CD4-positive, alpha-beta T cell treated with Interleukin-4 for 1 hour (primary cell): ENCODE measurements around the gene CAPN11.
A peak's percentile ranks its signal among the peaks of the same experiment; 100 is the strongest.

Source experiments
- DNase-seq, 2 donors: peaks; one replicate each; pipeline ENCODE4 v3.0.0-alpha.2; 2020 to 2022

CAPN11 gene

DNA sequence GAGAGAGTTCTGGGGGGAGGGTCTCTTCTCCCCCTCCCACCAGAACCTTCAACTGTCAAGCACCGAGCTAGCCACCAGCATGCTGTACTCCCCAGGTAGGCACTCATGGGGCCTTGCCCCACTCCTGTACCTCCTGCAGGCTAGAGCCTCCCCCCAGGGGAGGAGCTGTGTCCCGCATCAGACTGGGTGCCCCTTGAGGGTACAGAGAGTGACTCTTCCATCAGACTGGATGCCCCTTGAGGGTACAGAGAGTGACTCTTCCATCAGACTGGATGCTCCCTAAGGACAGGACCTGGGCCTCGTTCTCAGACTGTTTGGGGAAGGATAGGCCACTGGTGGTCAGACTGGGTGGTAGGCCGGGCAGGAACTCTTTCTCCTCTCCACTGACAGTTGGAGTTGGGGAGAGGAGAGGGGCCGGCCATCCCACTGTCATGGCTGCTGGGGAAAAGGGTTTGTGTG, at the start of gene CAPN11:
Gene CAPN11, plus strand, starts transcription at position 51 of the 459 bp plus-strand sequence. Its CDS starts 29 bp downstream, at position 80.
- DNase-seq = no peak

DNA sequence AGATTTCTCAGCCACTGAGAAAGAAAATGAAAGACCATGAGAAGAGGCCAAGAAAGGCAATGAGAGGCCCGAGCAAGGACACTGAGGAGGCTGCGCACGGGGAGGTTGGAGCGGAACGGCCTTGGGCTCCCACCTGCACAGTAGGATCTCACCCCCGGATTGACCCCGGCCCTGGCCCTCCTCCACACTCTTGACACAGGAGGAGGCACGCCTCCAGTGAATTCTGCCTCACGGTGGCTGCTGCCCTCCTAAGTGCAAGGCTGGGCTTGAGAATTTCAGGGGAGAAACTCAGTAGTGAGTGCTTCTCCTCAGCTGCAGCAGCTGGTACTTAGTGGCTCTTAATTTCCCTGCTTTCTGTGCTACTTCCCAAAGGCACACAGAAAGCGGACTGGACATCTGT, 49.4 kb upstream of the CAPN11 start:
- no peak for DNase-seq

DNA sequence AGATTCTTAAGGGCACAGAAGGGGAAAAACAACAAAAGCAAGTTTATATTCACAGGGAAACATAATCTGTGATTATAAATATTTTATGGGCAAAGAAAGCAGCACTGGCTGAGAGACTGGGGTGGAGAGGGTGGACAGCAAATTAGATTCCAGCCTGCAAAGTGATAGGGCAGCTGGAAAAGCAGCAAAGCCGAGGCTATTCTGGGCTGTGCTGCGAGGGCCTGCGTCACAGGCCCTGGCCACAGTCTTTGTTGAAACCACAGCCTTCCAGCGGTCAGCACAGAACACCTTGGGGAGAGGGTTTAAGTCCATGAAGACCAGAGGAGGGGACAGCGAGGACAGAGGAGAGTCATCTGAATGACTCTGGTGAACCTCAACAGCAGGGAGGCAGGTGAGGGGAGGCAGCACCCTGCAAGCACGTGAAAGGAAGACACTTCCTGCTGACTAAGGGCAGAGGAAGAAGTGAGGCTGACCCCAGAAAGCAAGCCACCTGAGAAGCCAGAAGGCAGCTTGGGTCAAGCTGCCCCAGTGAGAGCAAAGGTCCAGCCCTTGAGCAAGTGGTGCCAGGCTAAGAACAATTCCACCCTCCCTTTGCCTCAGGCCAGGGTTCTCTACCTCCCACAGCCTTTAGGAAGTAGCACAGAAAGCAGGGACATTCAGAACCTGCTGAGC, 48.5 kb upstream of the CAPN11 start:
- no peak for DNase-seq

DNA sequence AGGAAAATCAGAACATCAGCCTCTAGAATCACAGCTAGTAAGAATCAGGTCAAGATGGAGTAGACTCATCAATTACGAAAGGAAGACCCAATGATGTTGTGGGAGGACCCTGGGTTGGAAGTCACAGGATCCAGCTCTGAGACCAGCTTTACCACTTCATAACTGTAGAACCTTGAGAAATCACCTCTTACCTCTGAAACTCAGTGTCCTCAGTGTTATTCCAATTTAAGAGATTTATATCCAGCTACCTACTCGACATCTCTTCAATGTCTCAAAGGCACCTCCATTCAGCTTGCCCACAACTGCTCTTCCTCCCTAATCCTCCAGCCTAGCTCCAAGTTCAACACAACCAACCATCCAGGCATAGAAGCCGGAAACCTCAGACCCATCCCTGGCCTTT, 47.7 kb upstream of the CAPN11 start:
- DNase-seq = no peak

DNA sequence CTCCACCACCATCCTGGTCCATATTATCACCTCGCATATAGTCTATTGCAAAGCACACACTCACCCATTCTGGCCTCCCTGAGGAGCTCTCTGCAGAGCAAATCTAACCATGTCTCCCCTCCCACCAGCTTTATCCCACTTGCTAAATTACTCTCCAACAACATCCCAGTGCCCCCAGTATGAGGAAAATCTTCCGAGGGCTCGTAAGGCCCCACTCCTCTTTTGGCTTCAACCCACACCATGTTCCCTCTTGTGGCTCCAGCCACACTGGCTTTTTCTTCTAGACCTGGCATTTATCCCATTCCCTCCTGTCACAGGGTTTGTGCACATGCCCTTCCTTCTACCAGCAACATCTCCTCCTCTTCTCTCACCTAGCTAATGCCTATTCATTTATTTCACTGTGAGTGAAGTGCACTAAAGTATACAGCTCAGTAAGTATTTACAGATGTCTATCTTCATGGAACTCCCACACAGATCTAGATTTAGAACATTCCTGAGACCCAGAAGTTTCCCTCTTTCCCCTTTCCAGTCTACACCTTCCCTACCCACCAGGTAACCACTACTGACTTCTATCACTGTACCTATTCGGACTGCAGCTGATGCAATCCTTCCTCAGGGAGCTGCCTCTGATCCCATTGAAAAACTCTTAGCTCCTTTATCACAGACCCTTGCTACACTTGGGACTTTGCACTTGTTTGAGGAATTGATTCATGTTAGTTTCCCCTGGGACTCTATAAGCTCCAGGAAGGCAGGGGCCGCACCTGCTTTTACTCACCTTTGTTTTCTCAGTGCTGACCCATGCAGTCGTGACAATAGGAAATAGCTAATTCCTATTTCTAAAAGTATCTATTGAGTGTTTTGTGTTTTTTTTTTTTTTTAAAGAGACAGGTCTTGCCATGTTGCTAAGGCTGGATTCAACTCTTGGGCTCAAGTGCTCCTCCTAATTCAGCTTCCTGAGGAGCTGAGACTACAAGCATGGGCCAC, 46.9 kb upstream of the CAPN11 start:
- DNase-seq = no peak

DNA sequence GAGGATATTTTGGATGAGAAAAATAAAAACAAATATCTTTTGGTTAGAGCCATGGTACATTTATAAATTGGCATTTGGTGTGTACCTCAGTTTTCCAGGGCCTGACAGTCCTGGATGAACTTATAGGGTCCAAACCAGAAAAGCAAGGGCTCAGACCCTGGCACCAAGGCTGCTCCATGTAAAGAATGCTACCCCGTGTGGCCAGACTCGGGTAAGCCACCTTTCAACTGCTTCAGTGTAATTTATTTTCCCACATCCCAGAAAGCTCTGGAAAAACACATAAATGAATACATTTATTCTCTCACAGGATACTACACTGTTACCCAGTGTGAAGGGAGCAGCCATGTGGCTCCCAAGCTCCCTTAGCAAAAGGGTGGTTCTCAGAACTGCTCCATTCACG, 45.2 kb upstream of the CAPN11 start:
- no peak for DNase-seq

DNA sequence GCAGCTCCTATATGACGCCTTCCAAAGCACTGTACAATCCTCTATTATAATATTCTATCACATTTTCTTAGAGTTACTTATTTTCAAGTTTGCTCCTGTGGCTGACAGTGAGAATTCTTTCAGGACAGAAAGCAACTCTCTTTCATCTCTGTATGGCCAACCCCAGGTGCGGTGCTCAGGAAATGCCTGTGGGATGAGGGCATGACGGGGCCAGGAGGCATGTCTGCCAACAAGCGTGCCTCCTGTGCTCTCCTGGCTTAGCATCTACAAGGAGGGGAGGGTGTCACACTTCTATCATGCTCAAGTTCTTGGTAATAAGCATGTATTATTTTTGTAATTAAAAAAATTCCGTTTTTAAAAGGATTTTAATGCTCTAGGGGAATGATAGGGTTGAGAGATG, 42.8 kb upstream of the CAPN11 start:
- DNase-seq = no peak

DNA sequence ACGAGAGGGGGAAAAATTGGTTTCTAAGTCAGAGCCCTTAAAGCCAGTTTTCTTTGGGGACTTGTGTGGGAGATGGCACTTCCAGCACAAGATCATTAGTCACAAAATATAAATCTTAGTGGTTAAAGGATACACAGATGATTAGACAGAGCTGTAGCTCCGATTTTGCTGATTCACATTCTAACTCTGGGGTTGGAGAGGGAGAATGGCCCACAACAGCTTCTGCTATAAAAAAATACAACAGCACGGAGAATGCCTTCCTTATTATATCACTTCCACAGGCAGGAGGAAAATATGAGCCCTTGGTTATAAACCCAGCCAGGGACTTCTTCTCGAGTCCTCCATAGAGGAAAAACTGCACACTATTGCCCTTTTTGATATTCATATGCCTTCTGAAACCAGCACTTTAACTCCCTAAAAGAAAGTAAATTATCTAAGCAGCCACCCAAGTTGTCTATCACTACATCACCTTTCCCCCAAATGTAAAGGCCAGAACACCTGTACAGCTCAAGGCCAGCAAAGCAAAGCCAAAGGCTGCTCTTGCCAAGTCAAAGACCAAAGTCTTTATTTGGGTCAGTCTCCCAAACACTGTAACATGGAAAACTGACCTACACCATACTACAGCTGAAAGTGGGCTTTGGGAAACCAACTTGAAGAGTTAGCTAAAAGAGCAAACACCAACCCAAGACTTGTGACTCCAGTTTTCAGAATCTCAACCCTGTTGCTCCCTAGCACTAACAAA, 41.8 kb upstream of the CAPN11 start:
- no peak for DNase-seq

DNA sequence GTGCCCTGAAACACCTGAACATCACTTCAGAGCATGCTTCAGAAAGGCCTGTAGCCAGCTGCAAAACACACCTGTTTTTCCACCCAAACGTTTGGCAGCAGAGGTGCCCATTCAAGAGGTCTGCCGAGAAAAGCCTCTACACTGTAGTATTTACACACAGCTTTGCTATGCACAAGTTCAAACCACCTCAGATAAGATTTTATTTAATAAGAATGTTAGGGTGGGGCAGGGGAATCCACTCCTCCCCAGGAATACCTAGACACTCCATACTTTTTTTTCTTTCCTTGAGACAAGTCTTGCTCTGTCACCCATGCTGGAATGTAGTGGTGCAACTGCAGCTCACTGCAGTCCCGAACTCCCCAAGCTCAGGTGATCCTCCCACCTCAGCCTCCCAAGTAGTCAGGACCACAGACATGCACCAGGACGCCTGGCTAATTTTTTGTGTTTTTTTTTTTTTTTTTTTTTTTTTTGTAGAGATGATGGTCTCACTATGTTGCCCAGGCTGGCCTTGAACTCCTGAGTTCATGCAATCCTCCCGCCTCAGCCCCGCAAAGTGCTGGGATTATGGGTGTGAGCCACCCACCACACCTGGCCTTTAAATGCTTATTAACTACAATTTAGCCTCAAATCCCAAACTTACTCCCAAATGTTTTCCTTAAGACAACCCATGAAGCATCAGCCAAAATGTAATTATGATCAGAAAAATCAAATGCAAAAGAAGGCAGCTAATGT, 41.1 kb upstream of the CAPN11 start:
- no peak for DNase-seq

DNA sequence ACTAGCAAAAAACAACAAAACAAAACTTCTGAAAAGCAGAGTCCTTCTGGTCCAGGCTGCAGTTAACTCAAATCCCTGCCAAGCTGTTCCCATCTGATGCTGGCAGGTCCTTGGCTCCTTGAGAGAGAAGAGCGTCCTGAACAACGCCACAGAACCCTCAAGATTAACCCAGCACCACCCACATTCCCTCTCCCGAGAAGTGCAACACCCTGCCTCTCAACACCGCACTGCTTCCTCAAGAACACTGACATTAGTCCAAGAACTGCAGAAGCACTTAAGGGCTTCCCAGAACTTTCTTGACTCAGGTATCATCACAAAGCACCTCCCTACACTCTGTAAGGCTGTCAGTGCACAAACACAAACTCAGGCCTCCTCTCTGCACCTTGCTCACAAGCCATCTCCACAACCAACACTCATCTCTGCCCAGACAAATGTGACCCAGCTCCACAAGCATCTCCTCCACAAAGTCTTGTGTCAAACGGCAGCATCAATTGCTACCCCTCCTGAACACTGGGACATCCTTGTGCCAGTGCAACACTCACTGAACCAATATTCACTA, 38.8 kb upstream of the CAPN11 start:
- no peak for DNase-seq

DNA sequence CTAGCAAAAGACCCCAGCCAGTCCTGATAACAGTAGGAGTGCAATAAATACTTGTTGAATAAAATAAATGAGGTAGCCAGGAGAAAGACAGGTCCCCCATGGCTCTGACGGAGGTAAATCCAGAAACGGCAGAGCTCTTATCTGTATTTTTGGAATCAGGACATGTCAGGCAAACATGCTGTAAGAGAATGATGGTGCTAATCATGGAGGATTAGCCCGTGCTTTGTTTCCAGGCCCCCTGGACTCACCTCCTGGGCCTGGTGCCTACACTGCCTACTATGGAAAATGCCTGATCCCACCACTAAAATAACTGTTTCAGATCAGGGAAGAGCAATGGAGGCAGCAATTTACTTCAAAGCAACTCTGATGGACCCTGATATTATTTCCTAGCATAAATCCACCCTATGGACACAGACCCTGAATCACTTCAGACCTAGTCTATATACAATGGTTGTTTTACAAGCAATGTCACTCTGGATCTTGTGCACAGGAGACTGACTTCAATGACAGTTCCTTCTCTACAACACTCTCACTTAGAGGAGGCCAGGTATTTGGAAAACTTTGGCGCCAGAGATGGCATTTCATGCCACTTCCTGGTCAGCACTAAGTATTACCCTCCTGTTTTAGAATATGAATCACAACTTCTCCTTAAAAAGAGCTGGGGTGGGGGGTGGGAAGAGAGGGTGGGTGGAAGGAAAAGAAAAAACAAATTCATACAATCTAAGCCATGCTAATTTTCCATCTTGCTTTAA, 37.8 kb upstream of the CAPN11 start:
- DNase-seq = no peak

DNA sequence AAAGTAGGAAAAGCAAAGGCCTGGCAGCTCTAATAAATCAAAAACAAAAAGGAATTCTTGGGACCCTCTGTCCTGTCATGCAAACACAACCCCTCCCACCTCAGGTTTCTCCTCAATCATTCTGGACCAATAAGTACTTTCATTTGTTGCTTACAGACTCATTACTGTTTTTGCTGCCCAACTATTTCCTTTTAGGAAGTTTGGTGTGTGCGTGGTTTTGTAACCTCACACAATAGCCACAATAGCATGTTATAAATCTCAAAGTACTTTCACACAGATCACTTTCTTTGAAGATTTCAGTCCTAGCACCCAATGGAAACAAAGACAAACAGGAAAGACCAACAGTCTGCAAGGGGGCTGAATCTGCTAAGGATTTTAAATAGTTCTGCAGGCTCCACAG, 35.8 kb upstream of the CAPN11 start:
- peak in 1 of 2 donors; percentile 51 for DNase-seq

DNA sequence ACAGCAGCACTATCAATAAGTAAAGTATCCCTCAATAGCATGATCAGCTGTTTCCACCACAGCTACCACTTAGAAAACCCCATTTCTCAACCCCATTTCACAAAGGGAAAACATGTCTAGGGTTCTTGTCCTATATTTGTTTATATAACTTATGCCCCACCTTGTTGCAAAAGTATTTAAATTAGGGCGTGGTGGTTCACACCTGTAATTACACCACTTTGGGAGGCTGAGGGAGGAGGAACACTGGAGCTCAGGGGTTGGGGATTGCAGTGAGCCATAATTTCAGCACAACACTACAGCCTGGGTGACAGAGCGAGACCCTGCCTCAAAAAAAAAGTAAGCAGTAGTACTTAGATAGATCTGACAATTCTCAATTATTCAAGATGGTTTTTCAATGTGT, 35.1 kb upstream of the CAPN11 start:
- DNase-seq = no peak

DNA sequence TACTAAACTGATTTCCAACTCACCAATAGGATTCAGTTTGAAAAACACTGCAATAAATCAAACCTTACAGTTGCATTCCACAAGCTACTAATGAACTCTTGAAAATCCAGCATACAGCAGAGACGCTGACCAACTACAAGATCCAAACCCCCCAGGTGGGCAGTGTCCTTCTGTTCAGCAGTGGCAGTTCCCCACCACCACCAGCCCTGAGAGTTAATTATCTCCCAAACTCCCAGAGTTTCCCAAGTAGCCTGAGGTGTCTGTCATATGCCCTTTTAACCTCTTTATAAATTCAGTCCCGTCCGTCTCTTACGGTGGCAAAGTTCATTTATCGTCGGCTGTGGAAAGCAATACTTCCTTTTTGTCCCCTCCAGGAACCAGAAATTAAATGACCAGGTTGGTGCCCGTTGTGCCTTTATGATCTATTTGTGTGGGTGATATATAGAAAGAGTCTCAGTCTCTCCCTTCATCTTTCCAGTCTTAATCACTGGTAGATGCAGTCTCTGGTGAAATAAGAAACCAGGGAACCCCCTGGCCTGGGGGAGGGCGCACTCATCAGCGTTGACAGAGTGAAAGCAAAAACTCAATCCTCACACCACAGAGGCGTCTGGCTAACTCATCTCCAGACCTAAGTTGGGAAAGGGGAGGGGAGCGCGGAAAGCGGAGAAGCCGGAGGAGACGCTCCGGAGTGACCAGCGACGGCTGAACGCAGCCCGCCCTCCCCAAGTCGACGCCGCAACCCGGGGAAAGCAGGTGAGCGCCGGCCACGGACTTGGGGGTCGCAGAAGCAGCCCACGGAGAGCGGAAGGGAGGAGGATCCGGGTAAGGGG, 32.1 kb upstream of the CAPN11 start:
- peak; percentile 74 to 81 for DNase-seq

DNA sequence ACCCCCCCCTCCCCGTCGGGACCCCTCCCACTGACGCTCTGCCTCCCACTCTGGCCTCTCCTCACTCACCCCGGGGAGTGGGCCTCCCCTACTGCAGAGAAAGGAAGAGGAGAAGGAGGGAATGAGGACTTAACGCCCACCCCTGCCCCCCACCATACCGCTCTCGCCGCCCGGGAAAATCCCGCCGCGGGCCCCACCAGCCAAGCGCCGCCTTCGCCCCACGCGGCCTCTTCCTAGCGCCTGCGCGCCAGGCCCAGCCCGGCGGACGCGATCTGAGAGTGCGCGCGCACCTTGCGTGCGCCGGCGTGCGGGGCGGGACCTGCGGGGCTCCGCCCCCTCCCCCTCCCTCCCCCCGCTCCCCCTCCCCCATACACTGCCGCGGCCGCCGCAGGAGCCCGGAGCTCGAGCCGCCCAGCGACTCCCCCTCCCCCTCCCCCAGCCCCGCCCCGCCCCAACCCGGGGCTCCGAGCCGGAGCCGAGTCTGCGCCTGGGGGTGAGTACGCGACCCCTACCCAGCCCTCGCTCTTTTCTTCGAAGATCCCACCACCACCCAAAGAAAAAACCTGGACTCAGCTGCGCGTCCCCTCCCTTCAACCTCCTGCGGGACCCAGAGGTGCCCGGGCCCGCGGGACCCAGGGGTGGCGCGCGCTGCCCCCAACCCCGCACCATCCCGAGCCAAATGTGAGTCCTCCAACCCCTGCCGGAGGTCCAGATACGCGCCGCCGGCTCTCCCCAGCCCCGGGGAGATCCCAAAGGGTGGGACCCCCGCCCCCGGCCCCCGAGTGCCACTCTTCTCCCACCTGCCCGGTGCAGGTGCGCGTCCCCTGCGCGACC, 31.2 kb upstream of the CAPN11 start, which contains the start of the genes MRPL14 and TMEM63B:
Gene MRPL14, minus strand, starts transcription at position 267 of the 834 bp plus-strand sequence. CDS start 10,841 bp downstream, outside the sequence.
Gene TMEM63B, plus strand, starts transcription at position 369 of the 834 bp plus-strand sequence. CDS start 7,031 bp downstream, outside the sequence.
- DNase-seq = peak; percentile 91 to 93

DNA sequence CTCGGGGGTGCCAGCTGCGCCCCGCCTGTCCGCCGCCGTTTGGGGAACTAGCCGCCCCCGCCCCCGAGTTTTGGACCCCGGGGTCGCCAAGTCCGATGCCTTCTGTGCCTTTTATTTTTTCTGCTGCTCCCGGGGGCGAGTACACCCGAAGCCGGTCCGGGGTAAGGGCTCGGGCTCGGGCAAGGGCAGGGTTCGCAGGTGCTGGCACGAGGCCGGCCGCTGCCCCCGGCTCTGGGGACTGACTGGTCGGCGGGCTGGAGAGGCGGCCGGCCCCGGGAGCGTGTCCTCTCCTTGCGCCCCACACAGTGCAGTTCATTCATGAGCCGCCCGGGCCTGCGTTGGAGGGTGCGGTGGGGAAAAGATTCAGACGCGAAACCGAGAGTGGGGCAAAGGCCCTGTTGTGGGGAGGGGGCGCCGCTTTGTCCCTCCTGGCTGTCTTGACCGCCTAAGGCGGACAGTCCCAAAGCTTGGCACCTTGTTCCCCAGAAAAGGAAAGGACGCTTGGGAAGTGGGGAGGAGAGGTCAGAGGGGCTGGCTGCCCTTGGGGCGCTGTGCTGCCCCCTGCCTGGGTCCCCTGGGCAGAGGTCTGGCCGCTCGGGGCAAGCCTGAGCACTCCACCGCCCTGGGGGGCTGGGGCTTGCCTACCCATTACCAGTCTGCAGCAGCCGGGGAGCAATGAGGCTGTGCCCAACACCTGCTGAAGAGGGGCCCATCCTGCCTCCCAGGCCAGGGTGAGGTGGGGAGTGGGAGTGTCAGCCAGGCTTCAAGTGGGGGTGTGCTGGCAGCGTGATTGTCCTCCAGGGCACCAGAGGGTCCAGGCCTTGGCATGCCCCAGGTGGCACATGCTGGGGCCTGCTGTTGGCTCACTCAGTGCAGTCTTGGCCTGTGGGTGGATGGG, 30.4 kb upstream of the CAPN11 start:
- DNase-seq = peak in 1 of 2 donors; percentile 20

DNA sequence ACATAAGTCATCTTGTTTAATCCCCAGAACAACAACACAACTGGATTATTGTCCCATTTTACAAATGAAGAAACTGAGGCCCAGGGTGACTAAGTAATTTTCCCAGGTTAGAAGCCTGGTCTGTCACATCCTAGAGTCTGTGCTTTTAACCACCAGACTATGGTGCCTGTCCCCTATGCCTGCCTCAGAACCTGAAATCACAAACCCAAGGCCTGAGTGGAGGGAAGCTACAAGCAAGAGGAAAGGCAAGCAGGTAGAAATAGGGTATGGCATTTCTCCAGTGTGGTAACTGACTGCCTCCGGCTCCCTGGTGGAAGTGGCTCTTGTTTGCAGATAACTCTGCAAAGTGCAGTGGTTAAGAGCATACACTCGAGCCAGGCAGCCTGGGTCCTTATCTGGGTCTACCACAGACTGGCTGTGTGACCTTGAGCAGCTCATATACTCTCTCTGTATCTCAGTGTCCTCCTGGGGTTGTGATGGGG, 28.7 kb upstream of the CAPN11 start:
- DNase-seq = no peak

DNA sequence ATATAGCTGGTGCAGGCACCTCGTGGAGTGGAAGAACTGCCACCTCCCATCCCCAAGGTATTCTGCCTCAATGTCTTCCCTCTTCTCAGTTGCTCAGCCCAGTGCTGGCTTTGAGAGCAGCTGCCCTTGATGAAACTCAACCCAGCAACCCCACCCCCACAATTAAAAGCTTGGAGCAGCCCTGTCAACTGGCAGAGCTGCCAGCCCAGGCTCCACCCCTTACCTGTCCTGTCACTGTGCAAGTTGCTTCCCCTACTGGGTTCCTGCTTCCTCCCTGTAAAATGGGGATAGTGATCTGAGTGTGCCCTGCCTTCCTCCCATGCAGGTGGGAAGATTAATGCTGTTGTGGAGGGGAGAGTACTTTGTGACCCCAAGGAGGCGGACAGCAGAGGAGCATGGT, 26.7 kb upstream of the CAPN11 start:
- DNase-seq = no peak
